Suprapubic skin (tissue), 4 donors: Measurements from ENCODE around the gene POLA2. TPM values are rescaled to one million over a fixed set of nuclear protein-coding genes. Genes with fewer than 3 reads are reported as not detected.

ENCODE experiments used
- DNase-seq, 2 donors: peaks; one replicate each; pipeline ENCODE4 v3.0.0-alpha.2; 2019; ENCODE audit warnings: low spot score in 2 of 2
- H3K27ac ChIP-seq: fragments of 200-600 bp; sonication (generic); one replicate; pipeline ENCODE4 v1.5.1; 2019
- H3K27me3 ChIP-seq: fragments of 200-600 bp; sonication (generic); one replicate; pipeline ENCODE4 v1.5.1; 2019
- H3K36me3 ChIP-seq: fragments of 200-600 bp; sonication (generic); one replicate; pipeline ENCODE4 v1.5.1; 2019
- H3K4me1 ChIP-seq: fragments of 200-600 bp; sonication (generic); one replicate; pipeline ENCODE4 v1.5.1; 2019
- H3K4me3 ChIP-seq: fragments of 200-600 bp; sonication (generic); one replicate; pipeline ENCODE4 v1.5.1; 2019; ENCODE audit warnings: mild to moderate bottlenecking
- H3K9me3 ChIP-seq: fragments of 200-600 bp; sonication (generic); one replicate; pipeline ENCODE4 v1.5.1; 2019
- CTCF ChIP-seq, 2 donors: fragments of 200-600 bp in 1 of 2; fragments of 450-650 bp in 1 of 2; sonication (generic) in 1 of 2; IDR thresholded peaks; one replicate each; pipeline ENCODE4 v1.5.1; 2016 to 2019; ENCODE audit warnings: antibody characterized with exemption in 2 of 2, mild to moderate bottlenecking in 1 of 2, moderate library complexity in 1 of 2
- EP300 ChIP-seq: sonication (generic); formaldehyde crosslinking; IDR thresholded peaks from one replicate; pipeline ENCODE4 v1.6.1; 2017; ENCODE audit warnings: antibody characterized with exemption
- POLR2A ChIP-seq, 2 donors: fragments of 450-650 bp; IDR thresholded peaks; one replicate each; pipeline ENCODE4 v1.6.1; 2017; ENCODE audit warnings: antibody characterized with exemption in 2 of 2, mild to moderate bottlenecking in 2 of 2, moderate library complexity in 2 of 2
- POLR2AphosphoS5 ChIP-seq, 3 donors: sonication (generic); formaldehyde crosslinking; IDR thresholded peaks; one replicate each; pipeline ENCODE4 v1.6.1; 2017; ENCODE audit warnings: antibody characterized with exemption in 3 of 3
- WGBS: methylation state at CpG from one replicate; pipeline ENCODE4 v1.1.5; 2018; 5-methylcytosine and 5-hydroxymethylcytosine counted together
- total RNA-seq, 4 donors: library from RNA; depleted of rRNA; stranded (reverse); fragments of >200 nt; gene quantifications; one replicate each; pipeline ENCODE4 v1.1.0, GENCODE V29; 2016

POLA2 gene
- total RNA-seq, 4 donors from 2014 or later: 4.5 to 19.7 (median 7.3) TPM

GRCh38 chr11:65309006-65309405 is 47.2 kb downstream of the POLA2 start:
- 51% methylated on average over 5 of the region's 5 CpGs for WGBS
- H3K9me3 ChIP-seq: no peaks in the 10 kb centered on the region
- DNase-seq: no peak
- H3K4me1 ChIP-seq: peaks cover 33% of the 10 kb centered on the region
- no peaks in the 10 kb centered on the region for H3K27me3 ChIP-seq
- peaks cover 4% of the 10 kb centered on the region for H3K36me3 ChIP-seq
- H3K4me3 ChIP-seq: no peak overlapping the region
- no peak for TF ChIP-seq CTCF (IDR thresholded peaks at IDR 0.05)
- TF ChIP-seq POLR2A (IDR thresholded peaks at IDR 0.05): no peak
- no peak for TF ChIP-seq POLR2AphosphoS5 (IDR thresholded peaks at IDR 0.05)
- H3K27ac ChIP-seq: no peak overlapping the region

- Histone ChIP-seq H3K36me3 (no peaks in the 10 kb centered on the region), H3K9me3 (no peaks in the 10 kb centered on the region), H3K27ac (no peak overlapping the region), H3K4me3 (no peak overlapping the region), H3K27me3 (no peaks in the 10 kb centered on the region), H3K4me1 (peaks cover 42% of the 10 kb centered on the region)
- 60% methylated on average over 1 of the region's 10 CpGs for WGBS
- no peak for DNase-seq
- TF ChIP-seq POLR2A (IDR thresholded peaks at IDR 0.05) (no peak), EP300 (no peak), CTCF (IDR thresholded peaks at IDR 0.05) (no peak), POLR2AphosphoS5 (IDR thresholded peaks at IDR 0.05) (no peak)
Measured at GRCh38 chr11:65310215-65310614, 48.5 kb downstream of the POLA2 start.

- no peaks in the 10 kb centered on the region for H3K27me3 ChIP-seq
- no peak overlapping the region for H3K4me3 ChIP-seq
- no peaks in the 10 kb centered on the region for H3K9me3 ChIP-seq
- TF ChIP-seq EP300: no peak
- no peak for TF ChIP-seq POLR2AphosphoS5 (IDR thresholded peaks at IDR 0.05)
- no peak for TF ChIP-seq POLR2A (IDR thresholded peaks at IDR 0.05)
- no peak for TF ChIP-seq CTCF (IDR thresholded peaks at IDR 0.05)
- no peaks in the 10 kb centered on the region for H3K36me3 ChIP-seq
- WGBS: 58% methylated on average over 2 of the region's 6 CpGs
- H3K27ac ChIP-seq: no peak overlapping the region
- DNase-seq: no peak
- H3K4me1 ChIP-seq: peaks cover 47% of the 10 kb centered on the region
Measured at GRCh38 chr11:65310736-65311135, 49.0 kb downstream of the POLA2 start.

DNA sequence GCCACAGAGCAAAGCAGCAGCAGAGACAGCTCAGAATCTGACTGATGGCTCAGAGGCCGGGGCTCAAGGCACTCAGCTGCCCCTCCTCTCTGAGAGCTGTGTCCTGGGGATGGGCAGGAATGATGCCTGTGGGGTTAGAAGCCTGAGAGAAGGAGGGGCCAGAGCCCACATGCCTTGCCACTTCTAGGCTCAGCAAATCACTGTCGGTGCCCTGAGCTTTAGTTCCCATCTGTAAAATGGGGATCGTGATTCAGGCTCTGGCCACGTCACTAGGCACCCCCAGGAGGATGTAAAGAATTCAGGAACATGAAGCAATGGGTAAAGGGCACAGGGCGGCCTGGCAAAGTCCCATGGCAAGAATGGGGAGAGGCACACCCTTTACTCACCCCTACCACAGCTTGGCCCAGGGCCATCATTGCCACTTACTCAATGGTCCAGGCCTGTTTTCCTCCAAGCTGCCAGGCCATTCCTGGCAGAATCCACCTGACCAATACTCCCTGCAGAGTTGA is 49.5 kb downstream of the POLA2 start:
- Histone ChIP-seq H3K36me3 (no peaks in the 10 kb centered on the region), H3K27ac (no peak overlapping the region), H3K4me3 (no peak overlapping the region), H3K9me3 (no peaks in the 10 kb centered on the region), H3K4me1 (peaks cover 52% of the 10 kb centered on the region), H3K27me3 (no peaks in the 10 kb centered on the region)
- no peak for DNase-seq
- no peak for TF ChIP-seq POLR2A (IDR thresholded peaks at IDR 0.05)
- no peak for TF ChIP-seq POLR2AphosphoS5 (IDR thresholded peaks at IDR 0.05)
- TF ChIP-seq EP300: no peak
- no peak for TF ChIP-seq CTCF (IDR thresholded peaks at IDR 0.05)
- 73% methylated on average over 4 of the region's 5 CpGs for WGBS

GRCh38 chr11:65314501-65315203 is 52.9 kb downstream of the POLA2 start, which contains the start of gene CDC42EP2:
Gene CDC42EP2 (plus strand): TSS chr11:65314866. CDS start chr11:65320899, 6,033 bp downstream.
- Histone ChIP-seq H3K27ac (peak within 1 kb of the TSS; percentile 87), H3K36me3 (no peaks in the 10 kb centered on the region), H3K27me3 (no peaks in the 10 kb centered on the region), H3K4me1 (peaks cover 62% of the 10 kb centered on the region), H3K9me3 (no peaks in the 10 kb centered on the region), H3K4me3 (peak within 1 kb of the TSS; percentile 78)
- TF ChIP-seq POLR2A (IDR thresholded peaks at IDR 0.05) (peak in 1 of 2 donors; percentile 62), POLR2AphosphoS5 (IDR thresholded peaks at IDR 0.05) (no peak)
- peak; percentile 91 for DNase-seq
- WGBS: 0% methylated on average over 12 of the region's 74 CpGs
